Stimulated activated memory B cell treated with anti-CD40 and anti-IgM and Interleukin-4, amounts not matched to agents 10 μg/mL and 1 μg/mL and 100 μg/mL, for 72 hours (primary cell): ENCODE data around the gene NCBP3.

ENCODE experiments used
- ATAC-seq: fragments of 150-1000 bp; cut with Tn5 transposase; 2 replicates; pipeline ENCODE4 v1.10.0; 2021
- H3K27ac Mint-ChIP-seq: one replicate; pipeline ENCODE4 v1.8.0; 2022; ENCODE audit warnings: mild to moderate bottlenecking, mixed read lengths
- H3K27me3 Mint-ChIP-seq: one replicate; pipeline ENCODE4 v1.8.0; 2022; ENCODE audit warnings: mixed read lengths
- H3K36me3 Mint-ChIP-seq: one replicate; pipeline ENCODE4 v1.8.0; 2022; ENCODE audit warnings: mixed read lengths
- H3K4me1 Mint-ChIP-seq: one replicate; pipeline ENCODE4 v1.8.0; 2022; ENCODE audit warnings: mixed read lengths
- H3K4me3 Mint-ChIP-seq: one replicate; pipeline ENCODE4 v1.8.0; 2022; ENCODE audit warnings: mild to moderate bottlenecking, moderate library complexity, mixed read lengths
- H3K9me3 Mint-ChIP-seq: one replicate; pipeline ENCODE4 v1.8.0; 2022; ENCODE audit warnings: mixed read lengths

NCBP3 gene

DNA sequence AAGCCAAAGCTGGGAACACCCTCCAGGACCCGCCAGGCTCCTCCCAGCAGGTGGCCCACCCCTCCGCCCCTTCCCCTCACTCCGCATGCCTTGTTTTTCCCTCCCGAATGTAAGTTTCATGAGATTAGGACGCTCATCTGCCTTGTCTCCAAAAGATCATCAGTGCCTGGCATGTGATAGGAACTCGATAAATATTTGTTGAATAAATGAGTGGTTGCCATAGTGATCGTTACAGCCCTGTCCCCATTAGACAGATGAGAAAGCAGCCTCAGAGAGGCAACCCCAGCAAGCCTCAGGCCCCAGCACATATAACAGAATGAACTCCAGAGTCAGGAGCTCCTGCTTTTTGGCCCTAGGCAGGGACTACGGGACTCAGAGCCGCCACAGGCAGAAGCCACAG lies 41.8 kb upstream of the NCBP3 start:
- no peaks in the 10 kb centered on the region for H3K27me3 Mint-ChIP-seq
- ATAC-seq = no peak
- H3K9me3 Mint-ChIP-seq = no peaks in the 10 kb centered on the region
- H3K27ac Mint-ChIP-seq = peak overlapping the region; percentile 79
- H3K4me1 Mint-ChIP-seq = peaks cover 56% of the 10 kb centered on the region
- H3K4me3 Mint-ChIP-seq = no peak overlapping the region
- peaks cover 15% of the 10 kb centered on the region for H3K36me3 Mint-ChIP-seq

DNA sequence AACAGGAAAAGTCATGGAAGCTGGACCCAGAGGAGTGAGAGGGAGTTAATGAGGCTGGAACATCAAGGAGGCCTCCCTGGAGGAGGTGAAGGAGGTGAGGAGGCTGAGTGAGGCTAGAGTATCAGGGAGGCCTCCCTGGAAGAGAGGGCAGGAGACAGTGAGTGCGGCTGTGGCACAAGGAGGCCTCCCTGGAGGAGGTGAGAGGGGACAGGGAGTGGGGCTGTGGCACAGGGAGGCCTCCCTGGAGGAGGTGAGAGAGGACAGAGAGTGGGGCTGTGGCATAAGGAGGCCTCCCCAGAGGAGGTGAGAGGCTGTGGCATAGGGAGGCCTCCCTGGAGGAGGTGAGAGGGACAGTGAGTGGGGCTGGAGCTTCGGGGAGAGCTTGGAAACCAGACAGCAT lies 41.3 kb upstream of the NCBP3 start:
- no peaks in the 10 kb centered on the region for H3K9me3 Mint-ChIP-seq
- ATAC-seq = no peak
- no peak overlapping the region for H3K4me3 Mint-ChIP-seq
- peaks cover 58% of the 10 kb centered on the region for H3K4me1 Mint-ChIP-seq
- no peaks in the 10 kb centered on the region for H3K27me3 Mint-ChIP-seq
- H3K36me3 Mint-ChIP-seq = peaks cover 15% of the 10 kb centered on the region
- peak overlapping the region; percentile 79 for H3K27ac Mint-ChIP-seq

GRCh38 chr17:3886776-3887175 lies 40.7 kb upstream of the NCBP3 start:
- Mint-ChIP-seq H3K9me3 (no peaks in the 10 kb centered on the region), H3K36me3 (peaks cover 15% of the 10 kb centered on the region), H3K4me3 (peak overlapping the region; percentile 13), H3K27me3 (no peaks in the 10 kb centered on the region), H3K27ac (peak overlapping the region; percentile 79), H3K4me1 (peaks cover 55% of the 10 kb centered on the region)
- peak; percentile 28 for ATAC-seq

GRCh38 chr17:3885970-3886369 lies 39.9 kb upstream of the NCBP3 start:
- ATAC-seq = no peak
- no peaks in the 10 kb centered on the region for H3K9me3 Mint-ChIP-seq
- H3K36me3 Mint-ChIP-seq = peaks cover 15% of the 10 kb centered on the region
- H3K27me3 Mint-ChIP-seq = no peaks in the 10 kb centered on the region
- H3K27ac Mint-ChIP-seq = peak overlapping the region; percentile 79
- H3K4me3 Mint-ChIP-seq = no peak overlapping the region
- H3K4me1 Mint-ChIP-seq = peaks cover 46% of the 10 kb centered on the region

DNA sequence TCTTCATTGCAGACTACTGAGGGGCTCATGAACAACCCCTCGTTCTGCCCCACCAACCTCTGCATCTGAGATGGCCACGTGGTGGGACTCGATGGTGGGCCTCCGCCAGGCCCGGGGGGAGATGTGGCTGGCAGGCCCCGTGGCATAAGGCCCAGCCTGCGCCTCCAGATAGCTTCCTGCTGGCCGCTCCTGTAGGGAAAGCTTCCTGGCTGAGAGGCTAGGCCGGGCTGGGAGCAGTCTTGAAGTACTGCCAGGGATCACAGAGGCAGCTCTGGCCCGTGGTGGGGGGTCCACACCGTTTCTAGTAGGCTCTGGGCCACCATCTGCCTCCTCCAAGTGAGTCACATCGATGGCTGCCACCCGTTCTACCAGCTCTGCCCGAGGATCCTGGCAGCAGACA lies 39.2 kb upstream of the NCBP3 start:
- peaks cover 39% of the 10 kb centered on the region for H3K4me1 Mint-ChIP-seq
- H3K9me3 Mint-ChIP-seq = no peaks in the 10 kb centered on the region
- no peak overlapping the region for H3K4me3 Mint-ChIP-seq
- H3K36me3 Mint-ChIP-seq = peaks cover 15% of the 10 kb centered on the region
- no peak for ATAC-seq
- H3K27ac Mint-ChIP-seq = no peak overlapping the region
- H3K27me3 Mint-ChIP-seq = no peaks in the 10 kb centered on the region

DNA sequence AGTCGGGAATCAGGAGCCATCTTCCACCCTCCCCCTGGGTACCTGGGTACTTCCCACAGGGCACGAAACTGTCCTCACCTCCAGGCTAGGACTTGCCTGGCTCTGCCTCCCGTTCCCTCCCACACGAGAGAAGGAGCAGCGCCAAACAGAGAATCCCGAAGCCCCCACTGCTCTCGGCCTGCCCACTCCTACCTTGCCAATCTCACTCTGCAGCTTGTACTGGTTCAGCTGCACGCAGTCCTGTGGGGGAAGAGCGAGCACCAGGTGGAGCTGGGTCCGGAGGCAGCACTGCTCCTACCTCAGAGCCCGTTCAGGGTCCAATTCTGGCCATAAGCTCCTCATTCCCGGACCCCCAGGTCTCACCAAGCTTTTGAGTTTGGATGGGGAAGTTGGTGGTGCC lies 38.1 kb upstream of the NCBP3 start:
- no peaks in the 10 kb centered on the region for H3K9me3 Mint-ChIP-seq
- H3K27me3 Mint-ChIP-seq = no peaks in the 10 kb centered on the region
- no peak overlapping the region for H3K4me3 Mint-ChIP-seq
- ATAC-seq = no peak
- peaks cover 36% of the 10 kb centered on the region for H3K4me1 Mint-ChIP-seq
- H3K27ac Mint-ChIP-seq = no peak overlapping the region
- peaks cover 26% of the 10 kb centered on the region for H3K36me3 Mint-ChIP-seq

GRCh38 chr17:3882276-3882675 lies 36.2 kb upstream of the NCBP3 start:
- Mint-ChIP-seq H3K4me3 (no peak overlapping the region), H3K27ac (no peak overlapping the region), H3K9me3 (no peaks in the 10 kb centered on the region), H3K27me3 (no peaks in the 10 kb centered on the region), H3K36me3 (peaks cover 29% of the 10 kb centered on the region), H3K4me1 (peaks cover 23% of the 10 kb centered on the region)
- peak; percentile 17 for ATAC-seq

GRCh38 chr17:3880983-3881382 lies 34.9 kb upstream of the NCBP3 start:
- Mint-ChIP-seq H3K9me3 (no peaks in the 10 kb centered on the region), H3K36me3 (peaks cover 34% of the 10 kb centered on the region), H3K4me1 (peaks cover 10% of the 10 kb centered on the region), H3K27me3 (no peaks in the 10 kb centered on the region), H3K4me3 (no peak overlapping the region), H3K27ac (no peak overlapping the region)
- ATAC-seq = no peak

GRCh38 chr17:3879591-3880417 lies 33.8 kb upstream of the NCBP3 start:
- no peak overlapping the region for H3K27ac Mint-ChIP-seq
- no peak for ATAC-seq
- peaks cover 9% of the 10 kb centered on the region for H3K4me1 Mint-ChIP-seq
- H3K27me3 Mint-ChIP-seq = no peaks in the 10 kb centered on the region
- H3K4me3 Mint-ChIP-seq = no peak overlapping the region
- peaks cover 36% of the 10 kb centered on the region for H3K36me3 Mint-ChIP-seq
- no peaks in the 10 kb centered on the region for H3K9me3 Mint-ChIP-seq

DNA sequence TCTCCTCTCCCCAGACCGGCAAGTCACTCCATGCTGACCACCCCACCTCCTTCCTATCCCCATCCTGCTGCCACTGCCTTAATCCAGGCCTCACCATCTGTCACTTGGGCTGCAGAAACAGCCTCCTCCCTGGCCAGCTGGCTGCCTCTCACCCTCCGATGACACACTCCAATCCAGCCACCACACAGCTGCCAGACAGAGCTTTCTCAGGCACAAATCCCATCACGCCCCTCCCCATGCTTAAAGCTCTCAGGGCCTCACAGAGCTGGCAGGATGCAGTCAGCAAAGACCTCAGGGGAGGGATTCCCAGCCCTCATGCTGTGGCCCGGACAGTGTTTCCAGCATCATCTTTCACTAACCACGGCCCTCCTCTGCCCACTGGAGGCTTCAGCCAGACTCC lies 33.1 kb upstream of the NCBP3 start:
- Mint-ChIP-seq H3K9me3 (no peaks in the 10 kb centered on the region), H3K27me3 (no peaks in the 10 kb centered on the region), H3K4me3 (no peak overlapping the region), H3K27ac (no peak overlapping the region), H3K4me1 (peaks cover 9% of the 10 kb centered on the region), H3K36me3 (peaks cover 34% of the 10 kb centered on the region)
- no peak for ATAC-seq

GRCh38 chr17:3877220-3877619 lies 31.2 kb upstream of the NCBP3 start:
- no peak for ATAC-seq
- Mint-ChIP-seq H3K27me3 (no peaks in the 10 kb centered on the region), H3K4me1 (no peaks in the 10 kb centered on the region), H3K36me3 (peaks cover 45% of the 10 kb centered on the region), H3K4me3 (no peak overlapping the region), H3K9me3 (no peaks in the 10 kb centered on the region), H3K27ac (no peak overlapping the region)

DNA sequence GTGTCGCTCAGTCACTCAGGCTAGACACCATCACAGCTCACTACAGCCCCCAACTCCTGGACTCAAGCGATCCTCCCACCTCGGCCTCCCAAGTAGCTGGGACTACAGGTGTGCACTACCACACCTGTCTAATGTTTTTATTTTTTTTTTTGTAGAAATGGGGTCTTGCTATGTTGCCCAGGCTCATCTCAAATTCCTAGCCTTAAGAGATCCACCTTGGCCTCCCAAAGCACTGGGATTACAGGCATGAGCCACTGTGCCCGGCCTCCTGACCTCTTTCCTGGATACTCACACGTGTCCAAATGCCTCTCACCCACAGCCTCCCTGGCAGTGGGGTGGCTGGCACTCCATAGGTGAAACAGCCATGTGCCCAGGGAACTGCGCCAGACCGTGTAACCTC lies 29.3 kb upstream of the NCBP3 start:
- Mint-ChIP-seq H3K9me3 (no peaks in the 10 kb centered on the region), H3K27ac (no peak overlapping the region), H3K36me3 (peaks cover 55% of the 10 kb centered on the region), H3K4me1 (peaks cover 7% of the 10 kb centered on the region), H3K27me3 (no peaks in the 10 kb centered on the region), H3K4me3 (no peak overlapping the region)
- ATAC-seq = no peak

DNA sequence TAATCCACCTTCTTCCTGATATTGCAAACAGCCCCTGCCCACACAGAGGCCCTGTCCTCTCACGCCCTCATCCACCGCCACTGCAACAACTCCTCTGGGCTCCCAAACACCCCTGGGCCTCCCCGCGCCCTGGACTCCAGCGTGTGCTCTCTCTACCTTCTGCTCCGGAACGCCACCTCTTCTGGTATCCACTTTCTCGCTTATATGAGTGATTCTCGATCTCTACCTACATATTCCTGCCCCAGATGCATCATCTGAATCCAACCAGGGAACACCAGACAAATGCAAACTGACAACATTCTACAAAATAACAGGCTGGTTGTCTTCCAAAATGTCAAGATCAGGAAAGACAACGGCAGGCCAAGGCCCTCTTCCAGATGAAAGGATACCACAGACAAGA lies 27.8 kb upstream of the NCBP3 start:
- H3K4me1 Mint-ChIP-seq = peaks cover 7% of the 10 kb centered on the region
- no peak overlapping the region for H3K4me3 Mint-ChIP-seq
- H3K36me3 Mint-ChIP-seq = peaks cover 42% of the 10 kb centered on the region
- no peak for ATAC-seq
- no peak overlapping the region for H3K27ac Mint-ChIP-seq
- H3K9me3 Mint-ChIP-seq = no peaks in the 10 kb centered on the region
- no peaks in the 10 kb centered on the region for H3K27me3 Mint-ChIP-seq

GRCh38 chr17:3870871-3871306 lies 24.8 kb upstream of the NCBP3 start:
- ATAC-seq = no peak
- Mint-ChIP-seq H3K27ac (peak overlapping the region; percentile 49), H3K36me3 (peaks cover 35% of the 10 kb centered on the region), H3K4me3 (peak overlapping the region; percentile 47), H3K27me3 (no peaks in the 10 kb centered on the region), H3K4me1 (peaks cover 7% of the 10 kb centered on the region), H3K9me3 (no peaks in the 10 kb centered on the region)

GRCh38 chr17:3867606-3868005 lies 21.6 kb upstream of the NCBP3 start:
- H3K4me3 Mint-ChIP-seq = no peak overlapping the region
- H3K9me3 Mint-ChIP-seq = no peaks in the 10 kb centered on the region
- no peak for ATAC-seq
- peaks cover 14% of the 10 kb centered on the region for H3K36me3 Mint-ChIP-seq
- H3K4me1 Mint-ChIP-seq = peaks cover 7% of the 10 kb centered on the region
- H3K27ac Mint-ChIP-seq = peak overlapping the region; percentile 26
- H3K27me3 Mint-ChIP-seq = no peaks in the 10 kb centered on the region

DNA sequence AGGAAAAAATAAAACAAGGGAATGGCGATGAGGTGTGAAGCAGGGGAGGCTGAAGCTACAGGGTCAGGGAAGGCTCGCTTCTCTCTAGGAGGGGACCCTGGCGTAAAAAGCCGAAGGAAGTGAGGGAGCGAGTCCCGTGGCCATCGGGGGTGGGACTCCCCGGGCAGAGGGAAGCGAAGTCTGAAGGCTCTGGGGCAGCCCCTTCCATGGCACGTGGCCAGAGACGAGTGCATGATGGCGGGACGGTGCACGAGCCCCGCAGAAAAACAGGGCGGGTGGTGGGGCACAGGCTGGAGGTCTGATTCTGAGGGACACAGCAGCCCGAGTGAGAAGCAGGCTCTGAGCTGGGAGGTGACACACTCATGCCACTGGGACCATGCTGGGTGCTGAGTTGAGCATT lies 21.1 kb upstream of the NCBP3 start:
- ATAC-seq = no peak
- peaks cover 9% of the 10 kb centered on the region for H3K36me3 Mint-ChIP-seq
- no peak overlapping the region for H3K4me3 Mint-ChIP-seq
- peaks cover 7% of the 10 kb centered on the region for H3K4me1 Mint-ChIP-seq
- H3K27me3 Mint-ChIP-seq = no peaks in the 10 kb centered on the region
- no peaks in the 10 kb centered on the region for H3K9me3 Mint-ChIP-seq
- H3K27ac Mint-ChIP-seq = peak overlapping the region; percentile 26
